BE2C (cell line): Measurements from ENCODE around the gene ADGRD1.
A peak's percentile ranks its signal among the peaks of the same experiment; 100 is the strongest.

Experiments
- DNase-seq: peaks from one replicate; pipeline ENCODE4 v3.0.0-alpha.2; 2020
- H3K27me3 ChIP-seq: fragments of 250-450 bp; sonication (Bioruptor Pico); 2 replicates; pipeline ENCODE4 v1.5.1; 2020; ENCODE audit warnings: mild to moderate bottlenecking
- H3K36me3 ChIP-seq: fragments of 250-450 bp; sonication (Bioruptor Pico); 2 replicates; pipeline ENCODE4 v1.5.1; 2020; ENCODE audit warnings: mild to moderate bottlenecking
- H3K4me1 ChIP-seq: fragments of 250-450 bp; sonication (Bioruptor Pico); 2 replicates; pipeline ENCODE4 v1.5.1; 2020
- H3K4me3 ChIP-seq: 2 replicates; pipeline ENCODE4 v1.5.1; 2011; ENCODE audit warnings: low read depth, low read length
- H3K9me3 ChIP-seq: fragments of 250-450 bp; sonication (Bioruptor Pico); 2 replicates; pipeline ENCODE4 v1.5.1; 2020
- TF ChIP-seq, protein P1 (sequence below): IDR thresholded peaks from 2 replicates; pipeline ENCODE4 v1.5.1; 2012; ENCODE audit warnings: mild to moderate bottlenecking, low read depth, low read length

The ADGRD1 gene

GRCh38 chr12:131077931-131078391 lies 124.3 kb downstream of the ADGRD1 start:
- DNase-seq: no peak
- Histone ChIP-seq H3K36me3 (no peaks in the 10 kb centered on the region), H3K4me1 (no peaks in the 10 kb centered on the region), H3K9me3 (no peaks in the 10 kb centered on the region), H3K4me3 (no peak overlapping the region), H3K27me3 (peaks cover 4% of the 10 kb centered on the region)
- TF ChIP-seq, protein P1, sequence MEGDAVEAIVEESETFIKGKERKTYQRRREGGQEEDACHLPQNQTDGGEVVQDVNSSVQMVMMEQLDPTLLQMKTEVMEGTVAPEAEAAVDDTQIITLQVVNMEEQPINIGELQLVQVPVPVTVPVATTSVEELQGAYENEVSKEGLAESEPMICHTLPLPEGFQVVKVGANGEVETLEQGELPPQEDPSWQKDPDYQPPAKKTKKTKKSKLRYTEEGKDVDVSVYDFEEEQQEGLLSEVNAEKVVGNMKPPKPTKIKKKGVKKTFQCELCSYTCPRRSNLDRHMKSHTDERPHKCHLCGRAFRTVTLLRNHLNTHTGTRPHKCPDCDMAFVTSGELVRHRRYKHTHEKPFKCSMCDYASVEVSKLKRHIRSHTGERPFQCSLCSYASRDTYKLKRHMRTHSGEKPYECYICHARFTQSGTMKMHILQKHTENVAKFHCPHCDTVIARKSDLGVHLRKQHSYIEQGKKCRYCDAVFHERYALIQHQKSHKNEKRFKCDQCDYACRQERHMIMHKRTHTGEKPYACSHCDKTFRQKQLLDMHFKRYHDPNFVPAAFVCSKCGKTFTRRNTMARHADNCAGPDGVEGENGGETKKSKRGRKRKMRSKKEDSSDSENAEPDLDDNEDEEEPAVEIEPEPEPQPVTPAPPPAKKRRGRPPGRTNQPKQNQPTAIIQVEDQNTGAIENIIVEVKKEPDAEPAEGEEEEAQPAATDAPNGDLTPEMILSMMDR: no peak

GRCh38 chr12:131082290-131083194 lies 128.8 kb downstream of the ADGRD1 start:
- Histone ChIP-seq H3K27me3 (peaks cover 4% of the 10 kb centered on the region), H3K4me1 (no peaks in the 10 kb centered on the region), H3K36me3 (no peaks in the 10 kb centered on the region), H3K4me3 (no peak overlapping the region), H3K9me3 (no peaks in the 10 kb centered on the region)
- TF ChIP-seq, protein P1: no peak
- peak; percentile 1 for DNase-seq

DNA sequence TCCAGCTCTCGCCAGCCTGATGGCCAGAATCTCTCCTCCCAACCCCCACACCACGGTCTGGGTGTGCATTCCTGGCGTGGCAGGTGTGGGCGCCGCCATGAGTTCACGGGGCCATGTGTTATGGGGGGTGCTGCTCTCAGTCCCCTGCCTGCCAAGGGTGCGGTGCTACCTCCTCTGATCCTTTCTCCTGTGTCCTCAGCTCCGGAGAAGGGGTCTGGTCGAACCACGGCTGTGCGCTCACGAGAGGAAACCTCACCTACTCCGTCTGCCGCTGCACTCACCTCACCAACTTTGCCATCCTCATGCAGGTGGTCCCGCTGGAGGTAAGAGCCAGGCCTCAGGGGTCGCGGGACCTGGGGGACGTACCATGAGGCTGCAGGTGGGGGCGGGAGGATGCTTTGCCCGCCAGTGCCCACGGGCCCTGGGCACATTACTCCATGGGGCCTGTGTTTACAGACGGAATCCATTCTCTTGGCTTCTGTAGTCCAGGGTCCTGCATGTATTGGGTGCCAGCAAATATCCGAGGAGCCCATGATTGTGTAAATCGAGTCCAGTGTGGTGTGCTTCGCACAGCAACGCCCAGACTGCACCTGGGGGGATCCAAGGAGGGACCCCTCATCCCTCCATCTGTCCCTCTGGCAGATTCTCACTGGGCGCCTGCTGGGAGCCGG lies 130.8 kb downstream of the ADGRD1 start:
- no peaks in the 10 kb centered on the region for H3K36me3 ChIP-seq
- no peak overlapping the region for H3K4me3 ChIP-seq
- TF ChIP-seq, protein P1: no peak
- H3K4me1 ChIP-seq: no peaks in the 10 kb centered on the region
- H3K27me3 ChIP-seq: no peaks in the 10 kb centered on the region; the same call in 1 of the 2 replicates
- peak; percentile 6 for DNase-seq
- no peaks in the 10 kb centered on the region for H3K9me3 ChIP-seq

DNA sequence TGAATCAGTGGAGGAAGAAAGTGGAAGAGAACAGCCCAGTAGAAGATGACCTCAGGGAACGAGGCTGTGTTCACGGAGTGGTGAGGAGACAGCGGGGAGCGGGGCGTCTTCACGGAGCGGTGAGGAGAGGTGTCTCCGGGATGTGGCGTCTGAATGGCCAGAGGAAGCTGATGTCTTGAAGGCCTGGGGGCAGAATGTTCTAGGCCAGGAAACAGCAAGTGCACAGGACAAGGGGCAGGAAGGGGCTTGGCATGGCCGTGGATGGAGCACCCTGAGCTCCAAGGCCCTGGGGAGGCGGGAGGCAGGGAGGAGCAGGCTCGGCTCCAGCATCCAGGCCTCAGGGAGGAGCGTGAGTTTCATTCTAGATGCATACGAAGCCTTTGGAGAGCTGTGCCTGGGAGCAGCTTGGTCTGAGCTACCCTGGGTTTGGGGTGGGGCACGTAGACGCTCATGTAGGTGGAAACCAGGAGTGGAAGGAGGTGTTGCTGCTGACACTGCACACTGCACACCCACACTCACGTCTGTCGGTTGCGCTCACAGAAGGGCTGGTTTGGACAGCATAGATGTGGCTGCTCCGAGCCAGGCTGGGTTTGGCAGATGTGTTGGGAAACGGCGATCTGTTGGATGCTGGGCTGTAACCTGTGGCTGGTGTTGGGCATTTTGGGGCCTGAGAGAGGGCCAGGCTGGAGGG lies 131.6 kb downstream of the ADGRD1 start:
- DNase-seq: peak; percentile 2
- H3K27me3 ChIP-seq: no peaks in the 10 kb centered on the region
- TF ChIP-seq, protein P1: no peak
- H3K4me3 ChIP-seq: no peak overlapping the region
- H3K4me1 ChIP-seq: no peaks in the 10 kb centered on the region
- H3K9me3 ChIP-seq: no peaks in the 10 kb centered on the region
- no peaks in the 10 kb centered on the region for H3K36me3 ChIP-seq

DNA sequence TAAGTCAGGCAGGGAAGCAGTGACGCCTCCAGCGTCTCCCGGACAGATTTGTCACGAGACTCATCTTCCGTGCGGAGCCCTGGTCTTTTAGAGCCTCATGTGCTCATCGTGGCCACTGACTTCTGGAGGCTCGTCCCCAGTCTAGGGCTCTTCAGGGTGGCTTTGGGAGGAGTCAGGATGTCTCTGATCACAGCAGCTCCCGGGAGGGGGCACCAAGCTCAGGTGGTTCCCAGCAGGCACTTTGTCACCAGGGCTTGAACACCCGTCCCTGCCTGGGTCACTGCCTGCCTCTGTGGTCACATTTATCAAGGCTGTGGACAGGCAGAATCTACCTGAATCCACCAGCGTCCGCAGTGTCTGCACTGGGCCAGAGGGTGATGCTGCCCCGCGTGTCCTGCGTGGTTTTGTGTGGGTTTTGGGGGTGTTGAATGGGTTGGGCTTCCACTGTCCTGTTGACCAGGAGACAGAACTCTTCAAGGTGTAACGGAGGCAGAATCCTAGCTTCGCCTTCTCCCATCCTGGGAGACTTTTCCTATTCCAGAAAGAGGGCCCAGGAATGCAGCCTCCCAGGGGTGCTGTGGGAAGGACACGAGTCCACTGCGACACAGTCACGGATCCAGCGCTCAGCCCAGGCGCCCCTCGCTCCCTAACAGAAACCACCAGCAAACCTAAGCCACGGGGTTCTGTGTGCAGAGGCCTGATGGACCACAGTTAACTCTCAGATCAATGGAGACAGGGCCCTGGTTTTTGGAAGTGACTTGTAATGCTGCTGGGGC lies 132.3 kb downstream of the ADGRD1 start:
- Histone ChIP-seq H3K27me3 (no peaks in the 10 kb centered on the region), H3K36me3 (no peaks in the 10 kb centered on the region), H3K9me3 (no peaks in the 10 kb centered on the region), H3K4me3 (no peak overlapping the region), H3K4me1 (no peaks in the 10 kb centered on the region)
- DNase-seq: peak; percentile 3
- TF ChIP-seq, protein P1: no peak
